ENCODE data around the gene MCF2L2. TPM values are rescaled to one million over a fixed set of nuclear protein-coding genes. Genes with fewer than 3 reads are reported as not detected.

Gene MCF2L2
- 0.74 and 3.2 TPM in 2 replicates for total RNA-seq

GRCh38 chr3:183428447-183429211, at the start of gene MCF2L2:
TSS of gene MCF2L2 (minus strand) at chr3:183428619. CDS start at chr3:183427977, 642 bp downstream.

GRCh38 chr3:183252973-183253527, 175.4 kb downstream of the MCF2L2 start, which contains the start of gene B3GNT5:
TSS of gene B3GNT5 (plus strand) at chr3:183253253. CDS start at chr3:183269799, 16,546 bp downstream.

Other genes starting within 250 kb of the MCF2L2 start
- 29.9 and 34.3 TPM in 2 replicates for gene B3GNT5, start 175.4 kb downstream of the MCF2L2 start, total RNA-seq
- not detected in 2 replicates for gene KLHL6, start 127.1 kb upstream of the MCF2L2 start, total RNA-seq
- gene KLHL24, start 207.0 kb upstream of the MCF2L2 start, total RNA-seq, result 16.1 and 20.1 TPM in 2 replicates

Data from bronchus fibroblast of lung (primary cell).